Tibial nerve (tissue), 4 donors: ENCODE data around the gene SPATA24. TPM values are rescaled to one million over a fixed set of nuclear protein-coding genes. Genes with fewer than 3 reads are reported as not detected.

ENCODE experiments used
- DNase-seq, 2 donors: peaks; one replicate each; pipeline ENCODE4 v3.0.0-alpha.2; 2019; ENCODE audit warnings: low spot score in 2 of 2
- H3K27ac ChIP-seq, 4 donors: fragments of 200-600 bp; sonication (generic) in 3 of 4; one replicate each; pipeline ENCODE4 v1.5.1; 2017 to 2019; ENCODE audit warnings: mild to moderate bottlenecking in 1 of 4
- H3K27me3 ChIP-seq, 2 donors: fragments of 200-600 bp; sonication (generic) in 1 of 2; one replicate each; pipeline versions ENCODE4 v1.5.1 to v1.6.0; 2017 to 2019
- H3K36me3 ChIP-seq, 3 donors: fragments of 200-600 bp; sonication (generic); one replicate each; pipeline ENCODE4 v1.5.1; 2018 to 2019
- H3K4me1 ChIP-seq, 4 donors: fragments of 200-600 bp; sonication (generic) in 3 of 4; one replicate each; pipeline ENCODE4 v1.5.1; 2017 to 2019
- H3K4me3 ChIP-seq, 4 donors: fragments of 200-600 bp; sonication (generic) in 3 of 4; one replicate each; pipeline ENCODE4 v1.5.1; 2017 to 2019; ENCODE audit warnings: mild to moderate bottlenecking in 1 of 4, moderate library complexity in 1 of 4
- H3K9me3 ChIP-seq, 4 donors: fragments of 200-600 bp; sonication (generic) in 3 of 4; one replicate each; pipeline ENCODE4 v1.5.1; 2017 to 2019
- CTCF ChIP-seq, 5 experiments: fragments of 200-600 bp in 3 of 5; fragments of 450-650 bp in 2 of 5; sonication (generic) in 3 of 5; IDR thresholded peaks; one replicate each; pipeline ENCODE4 v1.5.1; 2016 to 2019; ENCODE audit warnings: antibody characterized with exemption in 5 of 5, mild to moderate bottlenecking in 3 of 5, moderate library complexity in 2 of 5
- EP300 ChIP-seq, 2 donors: sonication (generic); formaldehyde crosslinking; IDR thresholded peaks; one replicate each; pipeline ENCODE4 v1.6.1; 2017; ENCODE audit warnings: antibody characterized with exemption in 2 of 2, mild to moderate bottlenecking in 1 of 2
- POLR2A ChIP-seq, 2 donors: fragments of 450-650 bp; IDR thresholded peaks; one replicate each; pipeline ENCODE4 v1.6.1; 2017; ENCODE audit warnings: antibody characterized with exemption in 2 of 2, mild to moderate bottlenecking in 2 of 2, moderate library complexity in 2 of 2
- WGBS, 2 donors: methylation state at CpG; one replicate each; pipeline ENCODE4 v1.1.5; 2018; 5-methylcytosine and 5-hydroxymethylcytosine counted together
- total RNA-seq, 4 donors: library from RNA; depleted of rRNA; stranded (reverse); fragments of >200 nt; gene quantifications; one replicate each; pipeline ENCODE4 v1.1.0, GENCODE V29; 2016

Gene SPATA24
- total RNA-seq, 4 donors from 2014 or later, result 1.9 to 7.2 TPM; not detected in 2

- Histone ChIP-seq H3K9me3 (no peaks in the 10 kb centered on the region), H3K4me3 (no peak overlapping the region), H3K36me3 (peaks cover 0 to 47% (median 0%) of the 10 kb centered on the region in 3 donors), H3K27me3 (no peaks in the 10 kb centered on the region), H3K27ac (no peak overlapping the region), H3K4me1 (peaks cover 0 to 12% (median under 1%) of the 10 kb centered on the region in 4 donors)
- TF ChIP-seq POLR2A (IDR thresholded peaks at IDR 0.05) (no peak), CTCF (IDR thresholded peaks at IDR 0.05) (no peak), EP300 (IDR thresholded peaks at IDR 0.05) (no peak)
- DNase-seq, result no peak
- 76 to 97% methylated on average over 3 of the region's 3 CpGs for WGBS, 2 donors
These were observed 26.7 kb downstream of the SPATA24 start for GRCh38 chr5:139377226-139377625.

- WGBS, 2 donors, result 85 to 90% methylated on average over 7 of the region's 7 CpGs
- DNase-seq, result no peak
These were observed 27.5 kb downstream of the SPATA24 start for GRCh38 chr5:139376364-139376763.

GRCh38 chr5:139374909-139375308 lies 29.0 kb downstream of the SPATA24 start:
- no peaks in the 10 kb centered on the region for H3K27me3 ChIP-seq
- peaks cover 0 to 12% (median 2%) of the 10 kb centered on the region in 4 donors for H3K4me1 ChIP-seq
- 75 to 100% methylated on average over 2 of the region's 2 CpGs for WGBS, 2 donors
- TF ChIP-seq CTCF (IDR thresholded peaks at IDR 0.05) (no peak), EP300 (IDR thresholded peaks at IDR 0.05) (no peak), POLR2A (IDR thresholded peaks at IDR 0.05) (no peak)
- no peaks in the 10 kb centered on the region for H3K9me3 ChIP-seq
- H3K27ac ChIP-seq, result no peak overlapping the region
- no peak overlapping the region for H3K4me3 ChIP-seq
- H3K36me3 ChIP-seq, result peaks cover 0 to 68% (median 4%) of the 10 kb centered on the region in 3 donors
- DNase-seq, result no peak

More at GRCh38 chr5:139376364-139376763, 27.5 kb downstream of the SPATA24 start:
- no peaks in the 10 kb centered on the region for H3K27me3 ChIP-seq
- no peak for TF ChIP-seq POLR2A (IDR thresholded peaks at IDR 0.05)
- TF ChIP-seq EP300 (IDR thresholded peaks at IDR 0.05), result no peak
- TF ChIP-seq CTCF (IDR thresholded peaks at IDR 0.05), result no peak
- peaks cover 0 to 56% (median 0%) of the 10 kb centered on the region in 3 donors for H3K36me3 ChIP-seq
- H3K4me1 ChIP-seq, result peaks cover 0 to 12% (median 2%) of the 10 kb centered on the region in 4 donors
- H3K9me3 ChIP-seq, result no peaks in the 10 kb centered on the region
- no peak overlapping the region for H3K27ac ChIP-seq
- no peak overlapping the region for H3K4me3 ChIP-seq

GRCh38 chr5:139371482-139372435 lies 32.1 kb downstream of the SPATA24 start:
- Histone ChIP-seq H3K27me3 (no peaks in the 10 kb centered on the region), H3K9me3 (no peaks in the 10 kb centered on the region), H3K4me3 (no peak overlapping the region), H3K27ac (no peak overlapping the region), H3K4me1 (peaks cover 0 to 7% (median 2%) of the 10 kb centered on the region in 4 donors), H3K36me3 (peaks cover under 1 to 88% (median 4%) of the 10 kb centered on the region in 3 donors)
- 72 to 74% methylated on average over 7 of the region's 7 CpGs for WGBS, 2 donors
- TF ChIP-seq EP300 (IDR thresholded peaks at IDR 0.05), result no peak
- TF ChIP-seq POLR2A (IDR thresholded peaks at IDR 0.05), result no peak
- no peak for TF ChIP-seq CTCF (IDR thresholded peaks at IDR 0.05)
- DNase-seq, result no peak

GRCh38 chr5:139369181-139369580 lies 34.7 kb downstream of the SPATA24 start:
- DNase-seq, result no peak
- WGBS, 2 donors, result 78 to 81% methylated on average over 1 of the region's 1 CpG
- H3K36me3 ChIP-seq, result peaks cover 4 to 97% (median 8%) of the 10 kb centered on the region in 3 donors

More at GRCh38 chr5:139369181-139369580, 34.7 kb downstream of the SPATA24 start:
- Histone ChIP-seq H3K27ac (no peak overlapping the region), H3K4me1 (peaks cover 0 to 7% (median 2%) of the 10 kb centered on the region in 4 donors), H3K27me3 (no peaks in the 10 kb centered on the region), H3K4me3 (no peak overlapping the region), H3K9me3 (no peaks in the 10 kb centered on the region)
- TF ChIP-seq CTCF (IDR thresholded peaks at IDR 0.05), result no peak
- TF ChIP-seq POLR2A (IDR thresholded peaks at IDR 0.05), result no peak
- TF ChIP-seq EP300 (IDR thresholded peaks at IDR 0.05), result no peak
